Stomach (tissue), 4 donors: ENCODE results near the gene GRB7.

Experiments
- EP300 ChIP-seq: sonication (generic); formaldehyde crosslinking; IDR thresholded peaks from one replicate; pipeline ENCODE4 v1.6.1; 2017; ENCODE audit warnings: antibody characterized with exemption
- POLR2A ChIP-seq, 4 donors: fragments of 450-650 bp; IDR thresholded peaks; one replicate each; pipeline ENCODE4 v1.6.1; 2016; ENCODE audit warnings: antibody characterized with exemption in 4 of 4, control low read depth in 2 of 4, mild to moderate bottlenecking in 1 of 4, moderate library complexity in 1 of 4
- POLR2AphosphoS5 ChIP-seq, 3 donors: sonication (generic); formaldehyde crosslinking; IDR thresholded peaks; one replicate each; pipeline ENCODE4 v1.6.1; 2016; ENCODE audit warnings: antibody characterized with exemption in 3 of 3
- TF ChIP-seq, protein P1 (sequence below), 7 experiments: fragments of 450-650 bp in 4 of 7; fragments of 200-600 bp in 3 of 7; sonication (generic) in 3 of 7; IDR thresholded peaks; one replicate each; pipeline ENCODE4 v1.5.1; 2016 to 2019; ENCODE audit warnings: antibody characterized with exemption in 7 of 7, control low read depth in 2 of 7, mild to moderate bottlenecking in 1 of 7

DNA sequence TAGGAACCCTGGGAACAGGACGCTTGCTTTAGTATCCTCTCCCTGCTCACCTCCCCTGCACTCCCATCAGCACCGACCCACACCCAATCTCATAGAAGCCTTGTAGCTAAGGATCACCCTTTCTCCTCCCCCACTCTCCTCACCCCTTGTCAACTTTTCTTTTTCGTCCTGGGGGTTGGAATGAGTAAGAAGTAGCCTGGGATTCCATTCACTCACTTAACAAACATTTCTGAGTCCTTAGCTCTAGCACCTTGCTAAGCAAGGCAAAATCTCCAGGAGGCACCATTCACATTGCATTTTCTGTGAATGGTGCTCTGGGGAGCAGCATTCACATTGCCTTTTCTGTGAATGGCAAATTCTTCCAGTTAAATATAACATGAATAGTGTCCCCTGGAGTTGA, 48.8 kb upstream of the GRB7 start:
- TF ChIP-seq, protein P1, sequence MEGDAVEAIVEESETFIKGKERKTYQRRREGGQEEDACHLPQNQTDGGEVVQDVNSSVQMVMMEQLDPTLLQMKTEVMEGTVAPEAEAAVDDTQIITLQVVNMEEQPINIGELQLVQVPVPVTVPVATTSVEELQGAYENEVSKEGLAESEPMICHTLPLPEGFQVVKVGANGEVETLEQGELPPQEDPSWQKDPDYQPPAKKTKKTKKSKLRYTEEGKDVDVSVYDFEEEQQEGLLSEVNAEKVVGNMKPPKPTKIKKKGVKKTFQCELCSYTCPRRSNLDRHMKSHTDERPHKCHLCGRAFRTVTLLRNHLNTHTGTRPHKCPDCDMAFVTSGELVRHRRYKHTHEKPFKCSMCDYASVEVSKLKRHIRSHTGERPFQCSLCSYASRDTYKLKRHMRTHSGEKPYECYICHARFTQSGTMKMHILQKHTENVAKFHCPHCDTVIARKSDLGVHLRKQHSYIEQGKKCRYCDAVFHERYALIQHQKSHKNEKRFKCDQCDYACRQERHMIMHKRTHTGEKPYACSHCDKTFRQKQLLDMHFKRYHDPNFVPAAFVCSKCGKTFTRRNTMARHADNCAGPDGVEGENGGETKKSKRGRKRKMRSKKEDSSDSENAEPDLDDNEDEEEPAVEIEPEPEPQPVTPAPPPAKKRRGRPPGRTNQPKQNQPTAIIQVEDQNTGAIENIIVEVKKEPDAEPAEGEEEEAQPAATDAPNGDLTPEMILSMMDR (IDR thresholded peaks at IDR 0.05): no peak
- no peak for TF ChIP-seq POLR2A (IDR thresholded peaks at IDR 0.05)
- TF ChIP-seq POLR2AphosphoS5 (IDR thresholded peaks at IDR 0.05): no peak
- TF ChIP-seq EP300: no peak
